CMK (cell line): ENCODE data around the gene EVX2.

Experiments used
- DNase-seq: peaks from one replicate; pipeline ENCODE4 v3.0.0-alpha.2; 2010; ENCODE audit warnings: low read depth

EVX2 gene

DNA sequence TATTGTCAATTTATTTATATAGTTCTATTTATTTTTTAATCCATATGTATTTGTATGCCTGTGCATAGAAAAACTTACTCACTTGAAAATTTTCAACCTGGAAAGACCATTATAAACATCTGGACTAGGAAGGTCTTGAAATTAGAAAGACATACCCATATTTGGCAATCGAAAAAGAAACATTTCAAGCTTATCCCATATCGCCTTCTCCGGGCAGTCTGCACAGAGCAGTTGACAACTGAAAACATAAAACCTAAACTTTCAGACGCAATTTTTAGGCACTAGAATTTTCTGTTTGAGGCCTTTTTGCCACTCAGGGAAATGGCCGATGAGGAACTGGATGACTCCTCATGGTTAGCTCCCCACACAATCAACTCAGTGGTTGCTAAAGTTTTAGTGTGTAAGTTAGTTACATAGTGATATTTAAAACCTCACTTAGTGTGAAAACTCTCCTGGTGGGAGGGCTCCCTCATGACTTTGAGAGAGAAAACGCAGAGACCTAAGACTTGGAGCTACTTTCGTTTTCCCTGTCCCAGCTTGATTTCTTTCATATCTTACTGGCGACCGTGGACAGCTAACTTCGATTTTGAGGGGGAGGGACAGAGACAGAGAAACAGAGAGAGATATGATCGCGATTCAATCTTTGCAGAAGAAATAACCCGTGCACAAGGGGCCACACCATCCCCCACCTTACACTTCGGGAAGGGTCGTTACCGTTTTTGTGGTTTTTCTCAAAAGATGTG lies 12.7 kb upstream of the EVX2 start:
- no peak for DNase-seq

DNA sequence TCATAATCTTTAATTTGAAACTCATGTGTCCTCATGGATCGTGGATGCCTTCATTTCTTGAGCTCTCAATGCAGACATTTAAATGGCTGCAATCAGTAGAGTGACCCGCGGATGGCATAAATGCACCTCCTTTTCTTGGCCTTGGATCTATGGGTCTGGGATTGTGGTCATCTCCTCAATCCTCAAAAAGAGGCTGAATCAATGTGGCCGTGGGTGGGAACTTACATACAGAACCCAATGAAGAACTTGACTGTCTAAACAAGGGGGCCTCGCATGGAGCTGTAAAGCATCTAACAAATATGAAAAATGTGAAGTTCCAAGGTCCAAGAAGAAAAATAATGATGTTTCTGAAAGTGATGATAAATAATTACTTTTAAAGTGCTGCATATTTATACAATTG lies 11.7 kb upstream of the EVX2 start:
- DNase-seq = no peak

DNA sequence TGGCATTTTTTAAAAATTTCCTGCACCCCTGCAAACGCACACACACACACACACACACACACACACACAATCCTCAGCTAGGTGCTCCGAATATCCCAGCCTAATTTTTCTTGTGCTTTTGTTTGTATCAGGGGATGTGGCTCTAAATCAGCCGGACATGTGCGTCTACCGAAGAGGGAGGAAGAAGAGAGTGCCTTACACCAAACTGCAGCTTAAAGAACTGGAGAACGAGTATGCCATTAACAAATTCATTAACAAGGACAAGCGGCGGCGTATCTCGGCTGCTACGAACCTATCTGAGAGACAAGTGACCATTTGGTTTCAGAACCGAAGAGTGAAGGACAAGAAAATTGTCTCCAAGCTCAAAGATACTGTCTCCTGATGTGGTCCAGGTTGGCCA lies 10.6 kb upstream of the EVX2 start:
- DNase-seq = no peak

DNA sequence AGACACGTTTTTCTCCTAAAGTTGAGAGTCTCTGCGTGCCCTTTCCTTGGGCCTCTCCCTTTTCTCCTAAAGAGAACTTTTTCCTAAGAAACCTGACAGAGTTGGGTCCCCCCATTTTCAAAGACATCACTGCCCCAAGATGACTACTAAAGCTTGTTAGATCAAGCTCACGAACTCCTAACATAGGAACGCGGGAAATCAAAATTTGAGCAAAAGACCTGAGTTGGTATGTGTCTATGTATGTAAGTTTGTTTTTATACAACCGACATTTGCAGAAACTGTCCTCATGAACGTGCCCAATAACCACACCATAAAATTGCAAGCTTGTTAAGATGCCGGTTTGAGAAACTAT lies 10.1 kb upstream of the EVX2 start:
- no peak for DNase-seq

DNA sequence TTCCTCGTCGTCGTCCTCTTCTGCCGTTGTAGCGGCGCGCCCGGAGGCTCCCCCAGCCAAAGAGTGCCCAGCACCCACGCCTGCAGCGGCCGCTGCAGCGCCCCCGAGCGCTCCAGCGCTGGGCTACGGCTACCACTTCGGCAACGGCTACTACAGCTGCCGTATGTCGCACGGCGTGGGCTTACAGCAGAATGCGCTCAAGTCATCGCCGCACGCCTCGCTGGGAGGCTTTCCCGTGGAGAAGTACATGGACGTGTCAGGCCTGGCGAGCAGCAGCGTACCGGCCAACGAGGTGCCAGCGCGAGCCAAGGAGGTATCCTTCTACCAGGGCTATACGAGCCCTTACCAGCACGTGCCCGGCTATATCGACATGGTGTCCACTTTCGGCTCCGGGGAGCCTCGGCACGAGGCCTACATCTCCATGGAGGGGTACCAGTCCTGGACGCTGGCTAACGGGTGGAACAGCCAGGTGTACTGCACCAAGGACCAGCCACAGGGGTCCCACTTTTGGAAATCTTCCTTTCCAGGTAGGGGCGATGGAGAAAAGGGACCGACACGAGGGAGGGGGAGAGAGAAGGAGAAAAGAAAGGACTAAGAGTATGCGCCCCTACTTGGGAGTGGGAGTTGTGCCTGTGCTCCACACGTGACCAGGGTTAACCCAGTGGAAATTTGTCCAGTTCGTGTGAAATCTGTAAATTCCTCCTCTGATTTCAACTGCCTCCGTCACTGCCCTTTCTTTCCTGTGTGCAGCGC lies 9.6 kb upstream of the EVX2 start:
- no peak for DNase-seq

DNA sequence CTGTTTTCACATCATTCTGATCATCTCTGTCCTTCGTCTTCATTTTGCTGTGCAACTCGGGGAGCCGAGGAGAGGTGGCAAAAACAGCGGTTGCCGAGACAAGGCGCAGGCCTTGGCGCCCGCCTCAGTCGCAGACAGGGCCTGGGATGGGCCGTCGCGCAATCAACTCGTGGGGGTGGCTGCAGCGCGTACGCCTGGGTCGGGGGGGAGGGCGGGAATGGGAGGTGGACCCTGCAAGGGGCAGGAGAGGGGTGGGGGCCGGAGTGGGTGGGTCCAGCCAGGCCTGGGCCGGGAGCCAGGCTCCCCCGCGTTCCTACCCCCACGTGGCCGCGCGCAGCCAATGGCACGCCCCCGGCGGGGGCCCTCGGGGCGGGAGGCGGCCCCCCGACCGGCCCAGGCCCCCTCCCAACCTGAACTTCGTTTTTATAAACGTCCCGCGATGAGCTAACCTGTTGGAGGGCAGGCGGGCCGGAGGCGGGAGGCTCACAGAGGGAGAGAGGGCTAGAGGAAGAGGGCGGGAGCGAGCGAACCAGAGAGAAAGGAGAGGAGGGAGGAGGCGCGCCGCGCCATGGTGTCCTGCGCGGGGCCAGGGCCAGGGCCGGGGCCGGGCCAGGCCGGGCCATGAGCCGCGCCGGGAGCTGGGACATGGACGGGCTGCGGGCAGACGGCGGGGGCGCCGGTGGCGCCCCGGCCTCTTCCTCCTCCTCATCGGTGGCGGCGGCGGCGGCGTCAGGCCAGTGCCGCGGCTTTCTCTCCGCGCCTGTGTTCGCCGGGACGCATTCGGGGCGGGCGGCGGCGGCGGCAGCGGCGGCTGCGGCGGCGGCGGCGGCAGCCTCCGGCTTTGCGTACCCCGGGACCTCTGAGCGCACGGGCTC lies 8.7 kb upstream of the EVX2 start, which contains the start of gene HOXD13:
HOXD13 (plus strand) TSS at position 452 of the 875 bp plus-strand sequence; CDS start at position 622, 170 bp downstream.
- no peak for DNase-seq

DNA sequence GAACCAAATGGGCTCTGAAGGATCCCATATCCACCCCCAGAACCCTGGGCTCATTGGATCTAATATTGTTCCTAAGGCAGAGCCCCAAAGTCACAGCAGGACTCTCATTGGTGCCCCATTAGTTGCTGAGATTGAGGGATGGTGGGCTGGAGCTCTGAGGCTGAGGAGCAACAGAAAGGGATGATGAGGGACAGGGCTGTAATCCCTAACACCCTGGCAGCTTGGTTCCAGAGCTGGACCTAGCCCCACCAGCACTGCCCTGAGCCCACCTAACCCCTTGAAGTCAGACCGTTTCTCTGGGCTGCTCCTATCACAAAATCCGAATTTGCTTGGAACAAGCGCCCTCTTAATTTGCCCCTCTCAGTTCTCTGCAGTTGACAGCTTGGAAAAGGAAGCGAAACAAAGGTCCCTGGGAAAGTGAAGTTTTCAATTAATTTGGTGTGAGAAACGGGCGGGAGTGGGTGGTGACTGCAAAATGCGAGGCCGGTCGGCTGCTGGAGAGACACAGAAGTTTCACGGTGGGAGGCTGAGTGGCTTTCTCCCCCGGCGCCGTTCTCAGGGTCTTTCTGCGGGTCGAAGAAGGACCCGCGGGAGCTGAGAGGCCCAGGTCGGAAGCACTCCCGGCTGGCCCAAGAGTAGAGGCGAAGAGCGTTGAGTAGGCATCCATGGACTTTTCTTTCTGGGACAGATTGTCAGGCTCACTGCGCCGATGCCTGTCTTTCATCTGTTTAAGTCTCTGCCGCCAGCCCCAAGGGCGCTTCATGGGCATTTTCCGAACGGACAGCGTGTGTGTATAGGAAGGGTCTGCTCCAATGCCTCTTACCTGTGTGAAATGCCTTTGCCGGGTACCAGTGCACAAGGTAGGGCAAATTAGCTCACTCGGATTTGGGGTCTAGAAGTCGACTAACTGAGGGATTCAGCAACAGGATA lies 7.8 kb upstream of the EVX2 start:
- DNase-seq = no peak

DNA sequence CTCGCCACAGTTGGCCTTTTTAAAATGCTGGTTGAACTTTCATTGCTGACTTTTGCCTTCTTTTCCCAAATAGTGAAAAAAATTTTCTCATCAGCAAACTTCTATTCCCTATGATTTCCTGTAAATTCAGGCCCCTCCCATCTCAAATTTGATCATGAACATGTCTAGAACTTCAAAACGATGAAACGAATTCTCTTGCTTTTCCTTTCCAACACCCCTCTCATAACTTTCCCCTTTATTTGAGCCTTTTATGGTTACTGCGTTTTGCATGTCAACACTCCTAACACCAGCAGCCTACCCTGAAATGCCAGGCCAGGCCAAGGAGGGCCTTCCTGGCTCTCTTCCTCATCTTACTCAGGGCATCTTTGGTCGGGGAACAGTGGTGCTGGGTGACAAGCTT lies 7.1 kb upstream of the EVX2 start:
- DNase-seq = no peak

DNA sequence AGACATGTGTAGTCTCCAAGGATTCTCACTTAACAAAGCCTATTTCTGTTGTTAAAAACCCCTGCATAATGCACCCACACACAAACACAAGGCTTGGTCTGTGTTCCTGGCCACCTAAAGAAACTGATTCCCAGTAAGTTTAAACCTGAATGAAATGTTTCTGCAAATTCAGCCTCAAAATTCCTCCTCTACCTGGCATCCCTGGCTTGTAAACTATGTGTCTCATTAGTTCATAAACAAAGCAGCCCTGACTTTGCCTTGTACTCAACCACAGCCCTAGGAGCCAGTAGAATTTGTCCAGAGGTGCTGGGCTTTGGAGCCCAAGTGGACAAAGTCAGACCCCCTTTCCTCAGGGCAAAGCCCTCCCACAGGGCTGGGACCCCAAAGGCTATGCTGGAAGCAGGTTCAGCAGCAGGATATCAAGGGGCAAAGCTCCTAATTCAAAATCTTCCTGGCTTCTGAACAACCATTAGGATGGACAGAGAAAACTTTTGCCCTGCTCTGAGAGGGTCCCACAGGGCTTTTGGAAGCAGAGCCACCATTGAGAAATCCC lies 6.2 kb upstream of the EVX2 start:
- no peak for DNase-seq

DNA sequence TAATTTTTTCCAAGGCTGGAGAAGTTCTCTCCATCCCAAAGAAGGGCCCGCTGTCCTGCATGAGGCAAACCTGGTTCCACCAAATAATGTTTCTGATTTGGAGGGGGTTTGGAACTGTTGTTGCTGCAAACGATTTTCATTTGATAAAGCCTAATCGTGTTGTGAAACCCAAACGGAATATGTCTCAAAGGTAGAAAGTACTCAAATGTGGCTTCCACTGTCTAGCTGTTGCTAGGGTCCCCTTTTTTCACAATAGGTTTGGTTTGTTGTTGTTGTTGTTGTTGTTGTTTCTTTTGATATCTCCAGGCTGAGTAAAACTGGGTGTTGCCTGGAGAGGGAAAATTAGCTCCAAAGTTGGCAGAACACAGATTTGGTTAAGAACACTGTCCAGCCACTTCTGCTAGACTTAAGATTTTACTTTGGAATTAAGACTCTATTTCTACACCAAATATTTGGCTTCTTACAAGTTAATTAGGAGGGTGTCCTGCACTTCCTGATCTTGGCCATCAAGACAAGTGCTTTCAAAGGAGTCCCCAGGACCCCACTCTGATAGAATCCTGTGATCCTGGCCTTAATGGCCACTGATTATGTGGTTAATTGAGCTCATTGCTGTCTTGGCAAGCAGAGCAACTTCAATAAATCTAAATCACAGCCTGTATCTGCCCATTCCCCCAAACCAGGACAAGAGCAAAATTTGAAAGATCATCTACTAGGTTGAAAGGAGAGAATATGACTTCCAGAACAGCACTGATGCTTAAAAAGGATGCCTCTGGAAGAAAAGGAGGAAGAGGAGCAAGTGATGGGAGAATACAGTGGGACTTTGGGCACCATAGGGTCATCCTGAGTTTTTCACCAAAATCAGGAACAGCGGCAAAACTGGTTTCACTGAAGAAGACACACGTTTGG lies 5.4 kb upstream of the EVX2 start:
- no peak for DNase-seq

DNA sequence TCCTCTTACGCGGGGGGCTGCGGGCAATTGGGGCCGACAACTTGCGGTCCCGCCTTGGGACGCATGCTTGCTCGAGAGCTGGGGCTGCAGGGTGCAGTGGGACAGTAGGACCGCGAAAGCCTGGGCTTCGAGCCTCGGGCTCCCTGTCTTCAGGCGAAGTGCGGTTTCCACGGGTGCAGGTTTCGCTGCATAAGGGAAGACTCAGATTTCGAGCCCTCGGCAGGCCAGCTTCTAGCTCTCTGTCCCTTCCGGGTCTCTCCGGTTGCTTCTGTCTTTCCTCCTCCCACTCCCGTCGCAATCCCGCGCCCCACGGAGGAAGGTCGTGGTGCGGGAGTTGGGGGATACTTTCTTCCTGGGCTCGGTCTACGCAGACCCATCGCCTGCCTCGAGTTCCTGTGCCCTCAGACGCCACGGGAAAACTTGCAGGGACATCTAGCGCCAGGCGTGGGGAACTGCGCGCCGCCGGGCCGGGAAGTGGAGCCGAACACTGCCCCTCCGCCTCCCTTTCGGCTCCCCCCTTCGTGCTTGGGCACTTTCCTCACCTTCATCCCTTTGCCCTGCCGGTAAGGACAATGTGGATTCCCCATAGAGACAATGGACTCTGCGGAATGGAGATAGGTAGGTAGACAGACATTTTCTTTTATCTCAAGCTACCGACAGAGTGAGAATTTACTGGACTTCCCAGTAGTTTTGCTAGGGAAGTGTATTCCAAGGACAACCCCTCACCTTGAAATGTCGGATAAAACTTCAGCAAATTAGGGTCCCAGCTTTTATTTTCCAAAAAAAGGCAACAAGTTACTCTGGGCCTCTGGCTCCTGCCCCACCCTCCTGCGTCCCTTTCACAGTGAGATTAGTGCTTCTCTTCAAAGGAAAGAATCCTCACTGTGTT lies 4.5 kb upstream of the EVX2 start:
- DNase-seq = no peak

DNA sequence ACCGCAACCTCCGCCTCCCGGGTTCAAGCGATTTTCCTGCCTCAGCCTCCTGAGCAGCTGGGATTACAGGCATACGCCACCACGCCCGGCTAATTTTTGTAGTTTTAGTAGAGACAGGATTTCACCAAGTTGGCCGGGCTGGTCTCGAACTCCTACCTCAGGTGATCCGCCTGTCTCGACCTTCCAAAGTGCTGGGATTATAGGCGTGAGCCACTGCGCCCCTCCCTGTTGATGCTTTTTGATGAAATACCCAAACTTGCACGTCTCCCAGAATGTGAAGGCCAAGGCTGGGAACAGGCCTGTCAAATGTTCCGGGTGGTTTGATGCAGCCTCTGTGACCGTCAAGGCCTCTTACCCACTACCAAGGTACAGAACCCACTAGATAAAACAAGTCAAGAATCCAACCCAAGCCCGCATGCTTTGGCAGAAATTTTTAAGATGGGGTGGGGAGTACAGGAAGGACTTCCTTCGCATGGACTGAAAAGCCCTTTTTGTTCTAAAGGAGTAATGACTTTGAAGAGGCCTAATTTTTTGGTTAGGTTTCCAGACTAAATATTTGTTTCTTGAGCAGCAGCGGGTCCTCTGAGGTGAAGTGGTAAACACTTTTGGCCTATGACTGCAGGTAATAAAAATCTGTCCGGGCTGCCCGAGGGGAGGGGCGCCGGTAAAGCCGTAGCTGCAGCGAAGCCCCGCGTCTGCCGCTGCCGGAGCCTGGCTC lies 3.7 kb upstream of the EVX2 start:
- DNase-seq = no peak

DNA sequence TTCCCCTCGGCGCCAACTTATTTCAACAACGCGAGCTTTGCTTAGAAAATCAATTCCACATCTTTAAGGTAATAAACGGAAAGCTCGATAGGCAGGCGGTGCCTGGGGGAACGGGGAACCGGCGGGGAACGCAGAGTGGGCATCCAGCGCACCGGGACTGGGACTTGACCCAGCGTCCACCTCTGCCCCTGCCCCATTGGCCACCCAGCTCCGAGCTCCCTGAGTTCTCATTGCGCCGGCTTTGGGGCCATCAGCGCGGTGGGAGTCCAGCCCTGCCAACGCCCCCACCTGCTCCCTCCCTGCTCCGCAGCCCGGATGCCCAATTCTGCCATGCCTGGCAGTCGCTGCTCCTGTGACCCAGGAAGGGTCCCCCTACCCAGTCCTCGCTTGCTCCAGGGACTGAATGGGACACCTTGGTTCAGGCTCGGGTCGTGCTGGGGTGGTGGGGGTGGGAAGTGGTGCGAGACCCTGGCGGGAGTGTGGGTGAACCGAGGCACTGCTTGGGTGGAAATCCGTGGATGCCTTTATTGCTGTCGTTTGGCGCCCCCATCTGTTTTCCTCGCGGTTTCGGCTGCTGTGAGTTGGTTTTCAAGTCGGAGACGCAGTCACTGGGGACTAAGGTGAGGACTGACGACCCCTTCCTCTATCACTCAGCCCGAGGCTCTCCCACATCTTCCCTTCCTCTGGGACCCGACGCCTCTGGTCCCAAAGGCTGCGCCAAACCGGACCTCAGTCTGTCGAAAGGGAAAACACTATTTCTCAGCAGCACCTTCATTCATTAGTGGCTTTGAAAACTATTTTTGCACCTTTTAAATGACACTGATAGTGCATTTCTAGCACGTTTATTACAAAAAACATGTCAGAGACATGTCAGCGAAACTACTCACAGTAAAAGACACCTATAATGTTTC lies 2.4 kb upstream of the EVX2 start:
- DNase-seq = no peak

DNA sequence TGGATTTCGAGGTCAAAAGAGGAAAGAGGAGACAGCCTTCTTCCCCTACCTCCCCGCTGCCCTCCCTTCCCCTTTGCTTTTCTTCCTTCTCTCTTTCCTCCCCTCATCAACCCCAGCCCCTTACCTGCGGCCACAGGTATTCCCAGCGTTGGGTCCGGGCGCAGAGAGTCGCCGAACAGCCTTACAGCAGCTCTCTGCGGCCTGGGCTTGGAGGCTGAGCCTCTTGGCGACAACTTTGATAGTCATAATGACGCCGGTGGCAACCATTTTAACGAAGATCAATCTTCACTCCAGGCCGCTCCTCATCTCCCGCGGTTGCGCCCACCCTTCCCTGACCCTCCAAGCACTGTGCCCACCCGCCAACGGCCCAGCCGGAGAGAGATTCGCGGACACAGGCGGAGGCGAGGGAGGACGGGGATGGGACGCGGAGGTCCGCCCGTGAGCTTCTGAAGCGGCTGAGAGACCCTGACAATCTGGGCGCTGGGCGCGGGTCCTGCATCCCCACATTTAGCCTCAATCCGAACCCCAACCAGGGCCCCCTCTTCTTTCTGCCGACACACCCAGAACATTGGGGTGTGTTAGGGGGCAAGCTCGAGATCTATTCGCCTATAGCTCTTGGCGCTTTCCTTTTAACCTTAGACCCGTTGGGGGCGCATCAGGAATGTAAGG lies 1.5 kb upstream of the EVX2 start:
- no peak for DNase-seq

DNA sequence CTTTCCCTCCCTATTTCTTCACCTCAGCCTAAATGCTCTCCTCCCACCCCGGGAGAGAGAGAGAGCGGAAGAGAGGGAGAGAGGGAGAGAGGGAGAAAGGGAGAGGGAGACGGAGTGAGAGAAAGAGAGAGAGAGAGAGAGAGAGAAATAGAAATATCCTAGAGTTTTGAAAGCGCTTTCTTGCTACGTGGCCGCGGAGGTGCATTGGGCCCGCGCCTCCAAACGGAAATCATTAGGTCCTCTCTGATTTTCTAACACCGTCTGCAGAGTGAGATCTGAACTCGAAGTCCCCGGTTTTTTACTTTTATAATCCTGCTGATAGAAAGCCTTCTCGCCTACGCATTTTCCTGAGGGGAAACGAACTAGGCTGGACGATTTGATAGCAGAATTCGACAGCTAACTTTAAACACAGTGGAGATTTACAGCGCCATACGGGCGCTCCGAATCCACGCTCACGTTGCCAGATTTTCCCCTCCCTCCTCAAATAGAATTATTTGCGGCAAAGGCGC lies 903 bp upstream of the EVX2 start:
- DNase-seq = no peak
